Prostate gland (tissue), 2 donors: ENCODE data around the gene IGDCC3. TPM values are rescaled to one million over a fixed set of nuclear protein-coding genes. Genes with fewer than 3 reads are reported as not detected.

ENCODE experiments used
- DNase-seq: peaks from one replicate; pipeline ENCODE4 v3.0.0-alpha.2; 2019; ENCODE audit warnings: low spot score
- H3K27ac ChIP-seq, 2 donors: fragments of 200-600 bp; sonication (generic); 2 replicates each; pipeline ENCODE4 v1.5.1; 2017 to 2019
- H3K27me3 ChIP-seq: fragments of 200-600 bp; sonication (generic); replicated peaks from 2 replicates; pipeline ENCODE4 v1.5.1; 2019; ENCODE audit not compliant: insufficient read depth
- H3K36me3 ChIP-seq, 2 donors: fragments of 200-600 bp; sonication (generic); 1 replicate in 1 of 2; 2 replicates in 1 of 2; pipeline versions ENCODE4 v1.5.1 to v1.8.1; 2017 to 2019
- H3K4me1 ChIP-seq: fragments of 200-600 bp; sonication (generic); replicated peaks from 2 replicates; pipeline ENCODE4 v1.5.1; 2019
- H3K4me3 ChIP-seq, 2 donors: fragments of 200-600 bp; sonication (generic); 2 replicates each; pipeline ENCODE4 v1.5.1; 2017 to 2019
- H3K9me3 ChIP-seq: fragments of 200-600 bp; sonication (generic); 2 replicates; pipeline ENCODE4 v1.5.1; 2017
- POLR2A ChIP-seq: fragments of 450-650 bp; IDR thresholded peaks from one replicate; pipeline ENCODE4 v1.6.1; 2016; ENCODE audit warnings: antibody characterized with exemption, mild to moderate bottlenecking
- POLR2AphosphoS5 ChIP-seq: sonication (generic); formaldehyde crosslinking; IDR thresholded peaks from one replicate; pipeline ENCODE4 v1.6.1; 2017; ENCODE audit warnings: antibody characterized with exemption
- WGBS: methylation state at CpG from one replicate; pipeline ENCODE4 v1.1.5; 2018; 5-methylcytosine and 5-hydroxymethylcytosine counted together
- intact Hi-C: fragments of 100-400 bp; cut with DNase I; formaldehyde crosslinking; loops from one replicate; pipeline ENCODE4 v1.14.2; 2022
- total RNA-seq, 2 donors: library from RNA; depleted of rRNA; stranded (reverse); fragments of >200 nt; gene quantifications; one replicate each; pipeline ENCODE4 v1.1.0, GENCODE V29; 2016
- TF ChIP-seq, protein P1 (sequence below), 4 experiments: fragments of 200-600 bp in 2 of 4; fragments of 450-650 bp in 2 of 4; sonication (generic) in 2 of 4; IDR thresholded peaks; 1 replicate in 3 of 4; 2 replicates in 1 of 4; pipeline ENCODE4 v1.5.1; 2016 to 2019; ENCODE audit warnings: antibody characterized with exemption in 4 of 4, mild to moderate bottlenecking in 2 of 4, moderate library complexity in 2 of 4

Gene IGDCC3
- 1 to 10 TPM in 1 of 2 donors, under 1 TPM in 1; 0.05 to 2.7 TPM for total RNA-seq

DNA sequence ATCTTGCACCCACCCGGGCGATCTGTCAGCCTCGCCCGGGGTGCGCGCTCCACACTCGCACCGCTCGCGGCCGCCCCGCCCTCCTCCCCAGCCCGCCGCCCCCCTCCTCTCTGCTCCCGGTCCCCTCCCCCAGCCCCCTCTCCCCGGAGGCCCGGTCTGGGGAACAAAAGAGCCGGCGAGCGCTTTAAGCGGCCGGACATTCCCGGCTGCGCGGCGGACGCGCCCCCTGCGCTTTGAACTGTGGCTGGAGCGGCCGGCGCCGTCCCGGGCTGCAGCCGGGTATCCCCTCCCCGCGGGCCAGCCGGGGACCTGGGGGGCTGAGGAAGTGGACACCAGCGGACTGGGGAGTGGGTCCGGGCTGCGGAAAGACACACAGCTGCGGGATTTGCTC lies at the start of gene IGDCC3:
TSS of gene IGDCC3 (minus strand) at position 27 of the 391 bp plus-strand sequence. CDS start 214 bp downstream, outside the sequence.
- TF ChIP-seq, protein P1, sequence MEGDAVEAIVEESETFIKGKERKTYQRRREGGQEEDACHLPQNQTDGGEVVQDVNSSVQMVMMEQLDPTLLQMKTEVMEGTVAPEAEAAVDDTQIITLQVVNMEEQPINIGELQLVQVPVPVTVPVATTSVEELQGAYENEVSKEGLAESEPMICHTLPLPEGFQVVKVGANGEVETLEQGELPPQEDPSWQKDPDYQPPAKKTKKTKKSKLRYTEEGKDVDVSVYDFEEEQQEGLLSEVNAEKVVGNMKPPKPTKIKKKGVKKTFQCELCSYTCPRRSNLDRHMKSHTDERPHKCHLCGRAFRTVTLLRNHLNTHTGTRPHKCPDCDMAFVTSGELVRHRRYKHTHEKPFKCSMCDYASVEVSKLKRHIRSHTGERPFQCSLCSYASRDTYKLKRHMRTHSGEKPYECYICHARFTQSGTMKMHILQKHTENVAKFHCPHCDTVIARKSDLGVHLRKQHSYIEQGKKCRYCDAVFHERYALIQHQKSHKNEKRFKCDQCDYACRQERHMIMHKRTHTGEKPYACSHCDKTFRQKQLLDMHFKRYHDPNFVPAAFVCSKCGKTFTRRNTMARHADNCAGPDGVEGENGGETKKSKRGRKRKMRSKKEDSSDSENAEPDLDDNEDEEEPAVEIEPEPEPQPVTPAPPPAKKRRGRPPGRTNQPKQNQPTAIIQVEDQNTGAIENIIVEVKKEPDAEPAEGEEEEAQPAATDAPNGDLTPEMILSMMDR (IDR thresholded peaks at IDR 0.05): no peak
- no peak for TF ChIP-seq POLR2A
- no peak for TF ChIP-seq POLR2AphosphoS5
- Histone ChIP-seq H3K27ac (no peak within 1 kb of the TSS), H3K4me1 (peaks cover 8% of the 10 kb centered on the region), H3K27me3 (no peaks in the 10 kb centered on the region), H3K4me3 (peak within 1 kb of the TSS; percentile 35 to 44), H3K36me3 (no peaks in the 10 kb centered on the region), H3K9me3 (no peaks in the 10 kb centered on the region)
- intact Hi-C loops: no loop called here
- DNase-seq: no peak
- WGBS: 1% methylated on average over 19 of the region's 42 CpGs

- H3K4me1 ChIP-seq: peaks cover 4% of the 10 kb centered on the region
- no peak overlapping the region for H3K27ac ChIP-seq
- TF ChIP-seq POLR2AphosphoS5 (no peak), POLR2A (no peak)
- TF ChIP-seq, protein P1 (IDR thresholded peaks at IDR 0.05): no peak
- H3K9me3 ChIP-seq: no peaks in the 10 kb centered on the region
- no peak for DNase-seq
- H3K27me3 ChIP-seq: no peaks in the 10 kb centered on the region
- WGBS: 65% methylated on average over 2 of the region's 2 CpGs
- no peaks in the 10 kb centered on the region for H3K36me3 ChIP-seq
- no peak overlapping the region for H3K4me3 ChIP-seq
- intact Hi-C loops: no loop called here
These were observed 48.5 kb upstream of the IGDCC3 start for GRCh38 chr15:65426216-65426853.

DNA sequence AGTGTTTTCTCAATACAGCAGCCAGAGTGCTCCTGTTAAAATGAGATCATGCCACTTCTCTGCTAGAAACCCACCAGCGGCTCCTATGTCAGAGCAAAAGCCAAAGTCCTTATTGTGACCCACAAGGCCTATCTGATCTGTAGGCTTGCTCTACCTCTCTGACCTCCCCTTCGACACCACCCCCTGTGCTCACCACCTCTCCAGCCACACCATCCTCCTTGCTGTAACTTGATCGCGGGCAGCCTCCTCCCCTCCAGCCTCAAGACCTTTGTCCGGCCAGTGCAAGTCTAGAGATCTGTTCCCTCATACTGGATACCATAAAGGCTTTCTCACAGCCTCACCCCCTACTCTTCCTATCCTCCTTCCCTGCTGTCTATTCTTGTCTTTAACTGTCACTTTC lies 46.9 kb upstream of the IGDCC3 start:
- Histone ChIP-seq H3K27ac (no peak overlapping the region), H3K4me1 (peaks cover 8% of the 10 kb centered on the region), H3K27me3 (no peaks in the 10 kb centered on the region), H3K4me3 (no peak overlapping the region), H3K9me3 (no peaks in the 10 kb centered on the region), H3K36me3 (no peaks in the 10 kb centered on the region)
- DNase-seq: no peak
- TF ChIP-seq POLR2A: no peak
- 88% methylated on average over 5 of the region's 5 CpGs for WGBS
- intact Hi-C loops: no loop called here

DNA sequence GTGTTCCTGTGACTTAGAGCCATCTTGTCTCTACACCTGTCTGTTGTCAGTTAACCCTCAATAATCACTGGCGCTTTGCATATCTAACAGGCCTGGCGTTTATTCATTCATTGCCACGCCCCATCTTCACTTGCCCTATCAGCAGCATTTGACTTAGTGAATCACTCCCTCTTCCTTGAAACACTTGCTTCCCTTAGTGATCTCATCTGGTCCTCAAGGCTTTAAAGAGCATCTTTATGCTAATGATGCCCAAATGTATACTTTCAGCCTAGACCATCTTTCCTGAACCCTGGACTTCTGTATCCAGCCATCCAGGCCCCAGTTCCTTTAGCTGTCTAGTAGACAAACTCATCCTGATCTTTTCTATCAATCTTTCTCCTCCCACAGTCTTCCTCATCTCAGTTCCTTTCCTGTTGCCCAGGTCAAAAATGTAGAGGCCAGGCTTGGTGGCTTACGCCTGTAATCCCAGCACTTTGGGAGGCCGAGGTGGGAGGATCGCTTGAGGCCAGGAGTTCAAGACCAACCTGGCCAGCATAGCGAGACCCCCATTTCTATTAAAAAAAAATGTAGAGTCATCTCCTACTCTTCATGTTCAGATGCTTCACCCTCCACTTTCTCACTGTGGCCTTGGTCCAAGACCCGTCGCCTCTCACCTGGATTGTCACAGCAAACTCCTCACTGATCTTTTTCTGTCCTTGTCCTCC lies 46.3 kb upstream of the IGDCC3 start:
- DNase-seq: no peak
- WGBS: 92% methylated on average over 9 of the region's 9 CpGs

More for the DNA sequence above, 46.3 kb upstream of the IGDCC3 start:
- H3K27me3 ChIP-seq: no peaks in the 10 kb centered on the region
- no peaks in the 10 kb centered on the region for H3K36me3 ChIP-seq
- TF ChIP-seq POLR2A (no peak), POLR2AphosphoS5 (no peak)
- TF ChIP-seq, protein P1 (IDR thresholded peaks at IDR 0.05): no peak
- intact Hi-C loops: no loop called here
- no peak overlapping the region for H3K4me3 ChIP-seq
- H3K27ac ChIP-seq: no peak overlapping the region
- peaks cover 8% of the 10 kb centered on the region for H3K4me1 ChIP-seq
- H3K9me3 ChIP-seq: no peaks in the 10 kb centered on the region
